T-helper 1 cell (primary cell): ENCODE results near the gene TALDO1.

ENCODE experiments used
- DNase-seq, 5 donors: peaks; one replicate each; pipeline ENCODE4 v3.0.0-alpha.2; 2012 to 2020
- total RNA-seq, 4 donors: gene quantifications; one replicate each; lab custom pipeline; 2026; lab: John Stamatoyannopoulos, UW

The TALDO1 gene
- total RNA-seq = 22.7 to 32.7 (median 25.7) reads per million in 4 donors

DNA sequence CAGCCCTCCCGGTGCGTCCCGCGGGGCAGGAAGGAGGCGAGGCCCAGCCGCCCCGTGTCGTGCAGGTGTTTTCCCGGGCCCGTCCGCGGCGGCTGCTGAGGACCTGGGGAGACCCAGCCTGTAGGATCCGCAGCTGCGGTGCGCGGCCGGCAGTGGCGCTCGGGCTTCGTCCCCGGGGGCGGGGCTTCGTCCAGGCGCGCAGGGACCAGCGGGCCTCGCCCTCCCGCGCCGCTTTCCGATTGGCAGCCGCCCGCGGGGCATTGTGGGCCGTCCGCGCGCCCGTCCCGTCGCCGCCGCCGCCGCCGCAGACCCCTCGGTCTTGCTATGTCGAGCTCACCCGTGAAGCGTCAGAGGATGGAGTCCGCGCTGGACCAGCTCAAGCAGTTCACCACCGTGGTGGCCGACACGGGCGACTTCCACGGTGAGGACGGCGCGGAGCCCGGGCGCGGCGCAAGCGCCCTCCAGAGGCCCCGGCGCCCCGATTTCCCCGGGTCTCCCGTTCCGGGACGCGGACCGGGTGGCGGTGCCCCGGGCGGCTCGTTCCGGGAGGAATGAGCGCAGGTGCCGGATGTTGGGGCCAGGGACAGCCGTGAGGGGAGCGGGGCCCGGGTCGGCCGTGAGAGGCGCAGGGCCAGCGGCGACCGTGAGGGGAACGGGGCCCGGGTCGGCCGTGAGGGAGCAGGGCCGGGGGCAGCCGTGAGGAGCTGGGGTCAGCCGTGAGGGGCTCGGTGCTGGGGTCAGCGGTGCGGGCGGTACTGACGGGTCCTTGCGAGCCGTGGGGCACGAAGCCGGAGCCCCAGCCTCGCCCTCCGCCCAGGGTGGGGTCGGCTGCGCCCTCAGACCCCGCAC, at the start of gene TALDO1:
Gene TALDO1 (plus strand): TSS at position 307 of the 849 bp plus-strand sequence. CDS start 18 bp downstream, at position 325.
- DNase-seq = peak; percentile 69 to 88 (median 71)

DNA sequence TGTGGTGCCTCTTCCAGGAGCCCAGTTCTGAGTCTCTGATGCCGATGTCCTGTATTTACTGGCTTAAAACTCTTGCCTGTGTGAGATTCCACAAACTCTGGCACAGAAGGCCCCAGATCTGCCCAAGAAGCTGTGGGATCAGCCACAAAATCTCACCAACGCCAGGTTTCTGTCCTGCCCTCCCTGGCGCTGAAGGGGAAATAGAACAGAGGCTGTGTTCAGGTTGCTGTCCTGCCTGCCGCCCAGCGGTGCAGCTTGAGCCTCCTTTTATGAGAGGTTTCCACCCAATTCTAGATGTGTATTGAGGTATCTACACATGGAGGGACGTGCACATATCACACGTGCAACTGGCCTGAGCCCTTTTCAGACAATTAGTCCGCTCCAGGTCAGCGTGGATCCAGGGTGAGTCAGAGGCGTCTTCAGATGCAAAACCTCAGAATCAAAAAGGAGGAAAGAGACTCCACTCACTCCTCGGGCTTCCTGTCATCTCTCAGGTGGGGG, 49.4 kb upstream of the TALDO1 start:
- DNase-seq = no peak

DNA sequence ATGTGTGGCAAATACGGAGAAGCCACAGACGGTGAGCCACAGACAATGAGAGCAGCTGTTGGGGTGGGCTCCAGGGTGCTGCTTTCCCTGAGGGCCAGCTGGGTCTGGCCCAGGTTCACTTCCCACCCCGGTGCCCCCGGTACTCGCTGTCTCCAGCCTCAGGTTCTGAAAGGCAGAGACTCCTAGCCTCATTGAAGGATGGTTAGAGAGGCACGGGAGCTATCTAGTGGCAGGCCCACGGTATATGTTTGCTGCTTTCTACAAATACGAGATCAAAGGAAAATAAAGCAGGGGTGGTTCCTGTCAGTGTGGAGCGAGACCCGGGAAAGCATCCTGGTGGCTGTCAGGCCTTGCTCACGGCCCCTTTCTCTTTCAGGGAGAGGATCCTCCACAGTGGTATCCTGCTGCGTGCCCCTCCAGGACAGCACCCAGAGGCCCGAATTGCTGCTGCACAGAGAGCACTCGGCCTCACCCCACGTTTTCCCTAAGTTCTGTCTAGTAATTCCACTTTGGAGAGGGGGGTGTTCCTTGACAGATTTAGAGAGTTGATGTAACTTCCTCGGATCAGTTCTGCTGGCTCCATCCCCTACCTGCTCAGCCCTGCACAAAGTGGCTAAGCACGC, 48.7 kb upstream of the TALDO1 start:
- DNase-seq = no peak

DNA sequence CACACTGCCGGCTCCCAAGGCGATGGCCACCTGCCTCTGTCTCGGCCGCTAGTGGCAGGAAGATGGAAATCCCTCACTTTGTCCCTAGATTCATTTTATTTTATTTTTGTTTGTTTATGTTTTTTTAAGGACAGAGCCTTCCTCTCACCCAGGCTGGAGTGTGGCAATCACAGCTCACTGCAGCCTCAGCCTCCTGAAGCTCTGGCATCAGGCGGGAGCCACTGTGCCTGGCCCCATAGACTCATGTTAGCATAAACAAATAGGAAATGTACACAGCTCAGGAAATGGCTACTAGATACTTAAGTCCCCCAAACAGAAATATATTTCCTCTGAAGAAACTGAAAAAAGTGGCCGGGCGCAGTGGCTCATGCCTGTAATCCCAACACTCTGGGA, 48.2 kb upstream of the TALDO1 start:
- no peak for DNase-seq

DNA sequence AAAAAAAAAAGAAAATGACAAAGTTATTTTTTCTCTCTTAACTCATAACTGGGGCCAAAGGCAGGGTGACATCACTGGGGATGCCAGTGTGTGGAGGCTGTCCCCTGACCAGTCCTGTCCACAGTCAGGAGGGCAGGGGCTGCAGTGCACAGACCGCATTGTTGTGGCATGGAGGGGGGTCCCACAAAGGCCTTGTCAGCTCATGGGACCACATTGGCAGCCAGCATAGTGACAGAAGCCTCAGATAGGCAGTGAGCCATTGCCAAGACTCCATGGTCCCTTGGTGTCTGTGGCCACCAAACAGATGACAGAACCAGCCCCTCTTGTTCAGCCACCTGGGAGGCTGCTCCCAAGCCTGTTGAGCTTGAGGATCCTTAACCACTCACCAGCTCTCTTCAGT, 47.5 kb upstream of the TALDO1 start:
- no peak for DNase-seq

DNA sequence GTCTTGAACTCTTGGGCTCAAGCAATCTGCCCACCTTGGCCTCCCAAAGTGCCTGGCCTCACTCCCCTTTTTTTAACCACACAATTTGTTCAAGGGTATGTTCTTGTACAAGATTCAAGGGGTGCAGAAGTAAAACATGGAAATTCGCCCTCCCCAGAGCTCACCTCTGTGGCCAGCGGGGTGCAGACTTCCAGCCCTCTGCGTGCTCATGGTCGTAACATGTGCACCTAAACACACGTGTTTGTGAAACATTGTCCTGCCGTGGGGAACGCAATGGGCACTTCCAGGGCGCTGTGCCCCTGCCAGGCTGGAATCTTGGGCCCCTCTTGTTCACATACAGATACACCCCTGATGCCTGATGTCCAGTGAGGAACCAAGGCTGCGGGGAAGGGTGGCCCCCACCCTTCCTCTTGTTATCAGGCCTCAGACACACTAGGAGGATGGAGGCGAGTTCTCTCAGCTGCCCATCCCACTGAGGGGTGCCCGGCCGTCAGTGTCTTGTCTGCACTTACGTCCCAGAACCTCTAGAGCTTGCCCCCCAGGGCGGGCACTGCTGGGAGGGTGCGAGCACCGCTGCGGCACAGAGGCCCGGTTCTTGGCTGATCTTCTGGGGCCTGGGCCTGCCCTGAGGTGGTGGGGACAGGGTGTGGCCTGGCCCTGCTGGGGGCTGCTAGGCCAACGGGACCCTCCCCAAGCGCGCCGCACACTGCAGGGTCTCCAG, 45.4 kb upstream of the TALDO1 start:
- no peak for DNase-seq

DNA sequence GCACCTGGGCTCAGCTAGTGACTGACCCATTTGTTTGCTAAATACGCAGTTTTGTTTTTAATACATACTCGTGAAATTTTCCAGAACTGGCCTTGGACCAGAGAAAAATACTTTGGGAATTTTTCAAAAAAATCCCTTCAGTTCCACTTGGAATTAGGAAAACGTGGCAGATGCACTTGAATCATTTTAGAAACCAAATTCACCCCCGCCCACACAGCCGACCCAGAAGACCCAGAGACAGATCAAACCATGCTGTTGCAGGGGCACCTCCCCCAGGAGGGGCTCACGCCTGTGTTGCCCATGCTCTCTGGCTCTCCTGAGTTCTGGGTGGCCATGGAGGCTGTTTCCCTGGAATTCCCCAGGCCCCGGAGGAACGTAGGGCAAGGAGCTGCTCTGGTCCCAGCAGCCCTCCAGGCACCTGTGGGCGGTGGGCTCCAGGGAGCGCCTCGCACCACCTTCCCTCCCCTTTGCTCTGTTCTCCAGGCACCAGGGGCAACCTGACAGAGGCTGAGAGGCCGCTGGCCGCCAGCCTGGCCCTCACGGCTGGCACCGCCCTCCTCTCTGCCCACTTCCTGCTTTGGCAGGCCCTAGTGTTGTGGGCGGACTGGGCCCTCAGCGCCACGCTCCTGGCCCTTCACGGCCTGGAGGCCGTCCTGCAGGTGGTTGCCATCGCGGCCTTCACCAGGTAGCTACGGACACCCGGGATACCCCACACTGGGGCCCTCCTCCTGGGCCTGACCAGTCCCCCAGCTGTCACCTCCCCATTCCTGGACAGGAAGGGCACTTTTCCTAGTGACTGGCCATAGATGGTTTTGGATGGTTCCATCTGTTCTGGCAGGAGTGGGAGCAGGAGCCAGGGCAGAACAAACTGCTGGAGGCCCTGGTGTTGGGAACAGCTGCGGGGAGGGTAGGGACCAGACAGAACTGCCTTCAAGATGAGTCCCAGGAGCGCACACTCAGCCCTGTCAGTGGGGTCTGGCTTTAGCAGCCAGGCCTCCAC, 44.5 kb upstream of the TALDO1 start:
- DNase-seq = no peak

DNA sequence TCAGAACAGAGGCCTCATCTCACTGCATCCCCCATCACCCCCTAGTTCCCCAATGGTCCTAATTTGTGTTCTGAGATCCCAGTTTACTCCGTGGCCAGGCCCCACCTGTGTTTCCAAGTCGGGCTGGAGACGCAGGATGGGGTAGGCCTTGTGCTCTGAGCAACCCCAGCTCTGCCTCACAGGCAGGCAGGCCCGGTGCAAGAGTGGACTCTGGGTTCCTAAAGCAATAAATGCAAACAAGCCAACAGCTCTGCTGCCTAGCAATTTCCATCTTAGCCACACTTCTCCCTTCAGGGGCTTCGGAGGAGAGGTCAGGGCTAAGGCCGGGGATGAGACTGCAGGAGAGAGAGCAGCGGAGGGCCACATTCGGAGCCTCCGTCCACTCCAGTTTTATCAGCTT, 43.8 kb upstream of the TALDO1 start:
- no peak for DNase-seq

DNA sequence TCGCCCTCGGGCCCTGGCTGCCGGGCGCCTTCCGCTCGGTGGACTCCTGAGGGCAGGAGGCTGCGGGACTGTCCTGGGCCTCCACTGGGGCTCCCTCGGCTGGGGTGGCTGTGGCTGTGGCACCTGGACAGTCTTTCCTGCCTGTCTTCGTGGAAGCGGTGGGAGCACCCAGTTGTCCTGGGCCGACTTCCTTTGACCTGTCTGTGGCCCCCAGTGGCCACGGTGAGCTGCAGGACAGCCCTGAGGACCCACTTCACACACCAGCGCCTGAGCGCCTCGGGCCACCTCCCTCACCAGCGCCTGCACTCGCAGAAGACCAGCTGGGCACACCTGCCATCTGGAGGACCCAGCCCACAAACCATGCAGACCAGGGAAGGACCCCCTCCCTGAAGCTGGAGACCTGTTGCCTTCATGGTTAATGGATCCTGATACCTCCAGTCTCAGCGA, 43.0 kb upstream of the TALDO1 start:
- no peak for DNase-seq

DNA sequence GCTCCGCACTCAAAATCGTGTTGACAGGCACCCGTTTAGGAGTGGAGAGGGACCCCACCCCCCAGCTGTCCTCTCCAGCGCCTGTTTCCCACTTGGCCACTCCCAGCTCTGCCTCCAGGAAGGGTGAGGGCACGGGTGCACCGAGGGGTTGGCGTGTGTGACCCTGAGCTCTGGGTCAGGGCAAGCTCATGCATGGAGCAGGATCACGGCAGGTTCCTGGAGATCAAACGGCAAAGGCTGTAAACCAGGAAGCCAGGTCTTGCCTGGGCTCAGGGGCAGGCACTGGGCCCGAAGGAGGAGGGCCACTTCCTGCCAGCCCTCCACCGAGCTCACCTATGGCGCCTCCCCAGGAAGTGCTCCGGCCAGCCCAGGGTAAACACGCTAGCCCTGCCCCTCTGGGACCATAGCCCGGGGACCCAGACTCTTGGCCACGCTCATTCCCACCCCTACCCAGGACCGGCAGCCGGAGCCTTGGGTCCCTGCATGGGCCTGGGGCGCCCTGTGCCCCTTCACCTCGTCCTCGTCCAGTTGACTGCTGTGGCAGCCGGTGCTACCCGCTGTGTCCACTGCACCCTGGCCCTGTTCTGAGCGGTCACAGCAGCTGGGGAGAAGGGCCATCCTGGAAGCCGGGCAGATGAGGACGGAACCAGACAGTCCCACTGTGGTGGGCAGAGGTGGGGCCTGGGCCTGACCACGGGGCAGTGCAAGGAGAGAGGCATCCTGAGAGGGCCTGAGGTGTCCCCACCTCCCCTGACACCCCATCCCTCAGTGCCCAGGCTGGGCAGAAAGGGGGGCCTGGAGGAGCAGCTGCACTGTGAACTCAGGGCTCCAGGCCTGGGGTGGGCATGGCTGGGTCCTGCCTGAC, 42.3 kb upstream of the TALDO1 start:
- DNase-seq = no peak

DNA sequence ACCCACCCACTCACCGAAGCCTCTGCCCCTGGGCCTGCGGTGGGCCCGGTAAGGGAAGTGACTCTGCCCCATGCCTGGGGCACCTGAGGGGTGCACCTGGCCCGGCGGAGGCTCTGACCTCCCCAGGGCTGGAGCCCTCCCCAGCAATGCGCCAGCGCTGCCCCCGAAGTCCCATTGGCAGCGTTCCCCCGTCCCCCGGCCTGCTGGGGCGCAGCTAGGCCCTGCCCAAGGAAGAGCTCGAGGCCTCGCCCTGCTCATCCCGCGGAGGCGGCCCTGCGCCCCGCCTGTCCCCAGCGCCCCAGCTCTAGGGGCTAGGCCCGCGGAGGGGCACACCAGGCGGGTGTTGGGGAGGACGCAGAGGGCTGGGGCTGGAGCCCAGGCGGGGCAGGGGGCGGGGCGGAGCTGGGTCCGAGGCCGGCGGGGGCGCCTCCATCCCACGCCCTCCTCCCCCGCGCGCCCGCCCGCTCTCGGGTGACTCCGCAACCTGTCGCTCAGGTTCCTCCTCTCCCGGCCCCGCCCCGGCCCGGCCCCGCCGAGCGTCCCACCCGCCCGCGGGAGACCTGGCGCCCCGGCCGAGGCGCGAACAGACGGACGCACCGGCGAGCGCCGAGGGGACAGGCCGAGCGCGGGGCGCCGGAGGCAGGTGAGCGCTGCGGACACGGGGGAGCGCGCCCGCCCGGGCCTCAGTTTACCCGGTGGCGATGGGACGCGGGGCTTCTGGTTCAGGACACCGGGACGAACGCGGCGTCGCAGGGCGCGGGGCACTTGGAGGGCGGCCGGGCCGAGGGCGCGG, 41.4 kb upstream of the TALDO1 start, which contains the start of gene EPS8L2:
Gene EPS8L2 (plus strand): TSS at position 586 of the 793 bp plus-strand sequence. CDS start 3,177 bp downstream, outside the sequence.
- no peak for DNase-seq

DNA sequence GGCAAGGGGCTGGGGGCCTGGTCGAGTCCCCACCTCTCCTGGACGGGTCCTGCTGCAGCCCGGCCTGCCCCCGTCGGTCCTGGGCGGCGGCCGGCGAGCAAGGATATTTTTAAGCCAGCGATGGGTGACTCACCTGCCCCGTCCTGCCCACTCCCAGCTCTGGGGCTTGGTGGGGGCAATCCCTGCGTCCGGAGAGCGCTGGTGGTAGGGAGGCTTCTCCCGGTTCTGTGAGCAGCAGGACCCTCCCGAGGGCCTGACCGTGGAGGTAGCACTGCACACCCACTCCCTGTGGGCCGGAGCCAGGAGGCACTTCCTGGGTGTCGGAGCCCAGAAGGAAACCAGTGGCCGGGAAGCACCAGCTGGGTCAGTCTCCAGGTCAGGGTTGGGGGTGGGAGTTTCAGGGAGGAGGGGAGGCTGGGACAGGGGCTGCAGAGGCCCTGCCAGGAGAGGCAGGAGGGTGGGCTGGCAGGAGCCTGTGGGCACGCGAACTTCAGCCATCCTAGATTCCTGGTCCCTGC, 40.8 kb upstream of the TALDO1 start:
- DNase-seq = no peak

DNA sequence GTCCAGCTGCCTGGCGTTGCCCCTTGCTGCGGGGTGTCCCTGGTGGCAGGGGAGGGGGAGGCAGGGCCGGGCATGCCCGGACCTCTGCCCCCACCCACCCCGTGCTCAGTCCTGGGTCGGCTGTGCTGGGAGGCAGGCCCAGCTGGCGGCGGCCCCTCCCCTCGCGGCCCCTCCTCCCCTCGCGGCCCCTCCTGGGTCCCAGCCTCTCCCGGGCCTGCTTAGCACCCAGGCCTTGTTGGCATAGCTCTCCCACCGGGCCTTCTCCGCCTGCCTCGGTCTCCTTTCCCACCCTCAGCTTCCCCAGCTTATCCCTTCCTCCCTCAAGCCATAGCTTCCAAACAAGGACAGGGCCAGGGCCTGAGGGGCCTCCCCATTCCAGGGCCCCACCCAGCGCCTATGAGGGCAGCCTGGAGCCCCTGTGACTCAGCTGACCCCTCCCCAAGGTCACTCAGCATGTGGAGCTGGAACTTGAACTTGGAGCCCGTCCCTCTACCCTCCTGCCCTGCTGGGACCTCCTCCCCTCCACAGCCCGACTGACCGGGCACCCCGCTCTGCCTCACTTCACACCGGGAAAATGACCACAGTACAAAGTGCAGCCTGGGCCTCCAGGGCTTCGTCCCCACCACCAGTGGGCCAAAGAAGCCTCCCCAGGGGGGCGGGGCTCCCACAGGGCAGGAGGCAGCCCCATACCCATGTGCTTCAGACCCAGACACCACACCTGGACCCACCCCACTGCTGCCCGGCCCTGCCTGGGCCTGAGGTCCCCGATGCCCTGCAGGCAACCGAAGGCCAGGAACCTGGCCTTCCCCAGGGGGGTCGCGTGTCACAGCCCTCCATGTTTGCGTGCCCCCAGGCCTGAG, 40.1 kb upstream of the TALDO1 start:
- DNase-seq = no peak

DNA sequence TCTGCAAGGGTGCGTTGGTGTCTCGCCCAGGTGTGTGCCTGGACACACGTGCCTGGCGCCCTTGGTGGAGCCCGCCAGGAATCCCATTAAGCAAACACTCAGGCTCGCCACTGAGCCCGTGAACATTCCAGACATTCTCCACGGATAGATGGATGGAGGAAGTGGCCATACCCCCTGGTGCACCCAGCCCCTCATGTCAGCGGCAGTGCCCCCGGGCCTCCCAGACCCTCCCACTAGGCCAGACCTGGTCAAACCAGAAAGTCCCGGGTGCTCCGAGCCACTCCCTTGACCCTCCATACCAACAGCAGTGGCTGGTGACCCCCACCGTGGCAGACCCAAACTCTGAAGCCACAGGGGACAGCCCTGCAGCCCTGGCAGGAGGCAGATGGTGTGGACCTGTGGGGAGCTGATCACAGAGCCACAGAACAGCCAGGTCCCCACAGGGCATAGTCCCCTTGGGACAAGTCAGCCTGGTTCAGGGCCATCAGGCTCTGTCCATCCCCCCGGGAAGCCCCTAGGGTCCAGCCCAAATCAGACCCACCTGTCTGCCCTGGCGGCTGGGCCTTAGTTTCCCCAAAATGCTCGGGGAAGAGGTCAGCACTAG, 39.3 kb upstream of the TALDO1 start:
- no peak for DNase-seq

DNA sequence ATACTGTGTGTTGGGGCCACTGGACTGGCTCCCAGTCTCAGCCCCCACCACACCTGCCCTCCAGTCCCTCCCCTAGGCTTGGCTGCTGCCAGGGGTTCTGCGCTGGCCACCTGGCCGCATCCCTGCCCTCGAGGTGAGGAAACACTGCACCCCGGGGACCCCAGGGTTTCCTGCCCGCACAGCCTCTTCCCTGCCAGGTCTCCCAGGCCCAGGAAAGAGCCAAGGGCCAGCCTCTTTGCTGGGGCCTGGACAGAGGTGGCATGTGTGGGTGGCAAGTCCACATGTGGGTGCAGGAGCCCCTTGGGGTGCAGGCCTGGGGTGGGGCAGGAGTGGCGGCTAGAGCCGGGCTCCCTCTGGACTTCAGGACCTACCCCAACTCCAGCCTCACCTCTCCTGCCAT, 38.8 kb upstream of the TALDO1 start:
- DNase-seq = no peak

DNA sequence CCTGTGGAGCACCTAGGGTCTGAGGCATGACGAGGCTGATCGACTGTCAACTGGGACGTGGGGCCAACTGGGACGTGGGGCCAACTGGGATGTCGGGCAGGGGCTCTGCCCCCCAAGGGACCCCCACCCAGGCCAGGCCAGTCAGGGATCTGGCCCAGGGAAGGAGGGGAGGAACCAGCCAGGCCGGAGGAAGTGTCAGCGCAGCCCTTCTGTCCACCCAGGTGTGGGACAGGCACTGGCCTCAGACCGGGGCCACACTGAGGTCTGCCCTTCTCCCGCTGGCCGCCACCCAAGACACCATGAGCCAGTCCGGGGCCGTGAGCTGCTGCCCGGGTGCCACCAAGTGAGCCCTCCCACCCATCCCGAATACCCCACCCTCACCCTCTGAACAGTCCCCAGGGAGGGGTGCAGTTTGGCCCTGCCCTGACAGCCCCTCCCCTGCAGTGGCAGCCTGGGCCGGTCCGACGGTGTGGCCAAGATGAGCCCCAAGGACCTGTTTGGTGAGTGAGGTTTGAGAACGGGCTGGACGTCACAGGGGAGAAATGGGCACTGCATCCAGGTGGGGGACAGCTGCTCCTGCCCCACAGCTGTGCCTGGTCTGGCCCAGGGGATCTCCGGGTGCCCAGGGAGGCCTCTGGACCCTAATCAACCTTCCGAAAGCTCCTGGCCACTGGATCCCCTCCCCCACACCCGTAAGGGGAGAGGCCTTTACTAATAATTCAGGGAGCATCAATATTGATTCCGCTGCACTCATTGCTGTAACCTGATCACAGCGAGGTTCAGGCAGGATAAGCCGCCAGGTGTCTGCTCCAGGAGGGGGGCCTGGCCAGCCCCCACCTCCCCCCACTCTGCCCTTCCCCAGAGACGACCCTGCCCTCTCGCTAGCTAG, 37.9 kb upstream of the TALDO1 start:
- DNase-seq = no peak

DNA sequence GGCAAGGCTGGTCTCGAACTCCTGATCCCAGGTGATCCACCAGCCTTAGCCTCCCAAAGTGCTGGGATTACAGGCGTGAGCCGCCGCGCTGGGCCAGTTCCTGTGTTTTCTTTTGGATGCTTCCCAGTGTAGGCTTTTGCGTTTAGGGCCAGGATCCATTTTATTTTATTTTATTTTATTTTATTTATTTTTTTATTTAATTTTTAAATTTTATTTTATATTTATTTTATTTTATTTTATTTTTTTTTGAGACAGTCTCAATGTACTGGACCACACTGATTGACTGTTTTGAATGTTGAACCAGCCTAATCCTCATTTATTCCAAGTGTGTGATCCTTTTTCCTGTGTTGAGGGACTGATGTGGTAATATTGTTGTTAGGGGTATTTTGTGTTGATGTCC, 32.8 kb upstream of the TALDO1 start:
- DNase-seq = no peak
